ENCODE measurements around the gene TMIGD3. TPM values are rescaled to one million over a fixed set of nuclear protein-coding genes. Genes with fewer than 3 reads are reported as not detected.

The TMIGD3 gene
- total and polyA plus RNA-seq, 5 donors from 2014 or later, result not detected

DNA sequence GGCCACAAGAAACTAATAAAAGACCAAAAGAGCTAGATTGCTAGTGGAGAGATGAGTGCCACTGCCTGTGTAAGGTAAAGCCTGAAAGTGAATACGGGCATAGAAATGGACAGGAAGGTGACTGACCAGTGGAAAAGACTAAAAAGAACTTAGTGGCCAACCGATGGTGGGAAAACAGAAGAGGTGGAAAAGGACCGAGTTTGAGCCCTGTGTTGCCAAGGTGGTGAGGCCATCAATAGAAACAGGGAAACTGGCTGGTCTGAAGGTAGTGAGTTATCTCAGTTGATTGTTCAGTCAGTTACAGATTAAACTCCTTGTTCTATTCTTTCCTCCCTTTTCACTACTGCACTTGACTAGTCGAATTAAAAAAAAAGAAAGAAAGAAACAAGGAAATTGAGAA is 56.9 kb downstream of the TMIGD3 start:
- Histone ChIP-seq H3K36me3 (ENCODE audit: control insufficient read depth, insufficient read depth, low read length) (peaks cover 46% of the 10 kb centered on the region), H3K27me3 (ENCODE audit: control insufficient read depth, insufficient read depth, low read length) (no peaks in the 10 kb centered on the region), H3K4me1 (ENCODE audit: control insufficient read depth, insufficient read depth, low read length, poor library complexity, severe bottlenecking) (peaks cover 41% of the 10 kb centered on the region), H3K27ac (ENCODE audit: insufficient read depth, low read length, poor library complexity, severe bottlenecking) (no peak overlapping the region), H3K4me3 (ENCODE audit: low read depth, low read length) (peak overlapping the region; percentile 58), H3K9me3 (ENCODE audit: control insufficient read depth in 2 of 2, low read length in 2 of 2) (no peaks in the 10 kb centered on the region)
- Mint-ChIP-seq H3K36me3 (peaks cover 42% of the 10 kb centered on the region), H3K27me3 (no peaks in the 10 kb centered on the region), H3K9me3 (no peaks in the 10 kb centered on the region), H3K4me1 (peaks cover 40 to 72% (median 54%) of the 10 kb centered on the region in 4 donors), H3K27ac (peak overlapping the region; percentile 43 to 99 (median 70)), H3K4me3 (peak overlapping the region; percentile 13 to 99 (median 72))
- DNase-seq (no peak), ATAC-seq (ENCODE audit: low read depth in 2 of 2) (no peak)

DNA sequence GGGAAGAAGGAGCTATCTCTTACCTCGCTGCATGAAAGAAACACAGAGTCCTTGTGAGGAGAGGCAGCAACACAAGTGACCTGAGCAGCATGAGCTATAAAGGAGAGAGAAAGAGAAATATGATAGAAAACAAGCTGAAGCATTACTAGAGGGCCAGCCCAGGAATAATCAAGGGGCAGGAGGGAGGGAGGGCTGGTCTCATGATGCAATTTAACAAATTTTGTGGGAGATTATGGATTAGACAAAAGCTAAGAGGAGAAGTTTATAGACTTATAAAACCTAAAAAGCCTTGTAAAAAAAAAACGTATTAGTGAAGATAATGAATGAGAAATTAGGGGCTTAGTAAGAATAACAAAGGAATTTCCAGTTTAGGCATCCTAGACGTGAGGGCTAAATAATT is 59.4 kb downstream of the TMIGD3 start:
- Histone ChIP-seq H3K27ac (ENCODE audit: insufficient read depth, low read length, poor library complexity, severe bottlenecking) (no peak overlapping the region), H3K4me1 (ENCODE audit: control insufficient read depth, insufficient read depth, low read length, poor library complexity, severe bottlenecking) (peaks cover 22% of the 10 kb centered on the region), H3K4me3 (ENCODE audit: low read depth, low read length) (no peak overlapping the region), H3K36me3 (ENCODE audit: control insufficient read depth, insufficient read depth, low read length) (peaks cover 63% of the 10 kb centered on the region), H3K27me3 (ENCODE audit: control insufficient read depth, insufficient read depth, low read length) (no peaks in the 10 kb centered on the region), H3K9me3 (ENCODE audit: control insufficient read depth in 2 of 2, low read length in 2 of 2) (no peaks in the 10 kb centered on the region)
- ATAC-seq (ENCODE audit: low read depth in 2 of 2), result no peak
- Mint-ChIP-seq H3K27me3 (no peaks in the 10 kb centered on the region), H3K36me3 (peaks cover 45% of the 10 kb centered on the region), H3K4me1 (peaks cover 27 to 56% (median 38%) of the 10 kb centered on the region in 4 donors), H3K9me3 (no peaks in the 10 kb centered on the region), H3K4me3 (peak overlapping the region in 1 of 4 donors; percentile 51), H3K27ac (peak overlapping the region in 2 of 3 donors; percentile 15 to 74)
- no peak for DNase-seq

DNA sequence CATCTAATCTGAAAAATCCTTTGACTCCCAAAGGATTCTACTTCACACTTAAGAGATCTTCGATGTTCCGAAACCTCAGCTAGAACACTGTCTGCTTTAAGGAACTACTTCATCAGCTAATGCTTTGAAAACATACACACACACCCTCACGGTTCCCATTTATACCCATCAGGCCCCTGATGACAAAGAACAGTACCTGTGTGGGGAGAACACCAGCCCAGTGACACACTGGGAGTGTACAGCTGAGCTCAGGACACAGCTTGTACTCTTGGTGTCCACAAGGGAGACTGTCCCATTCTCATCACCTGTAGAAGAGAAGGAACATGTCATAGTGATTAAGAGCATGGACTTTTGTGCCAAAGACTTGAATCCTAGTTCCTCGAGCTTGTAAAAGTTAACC is 61.0 kb downstream of the TMIGD3 start:
- DNase-seq (no peak), ATAC-seq (ENCODE audit: low read depth in 2 of 2) (no peak)
- Mint-ChIP-seq H3K27ac (peak overlapping the region in 1 of 3 donors; percentile 84), H3K27me3 (no peaks in the 10 kb centered on the region), H3K4me1 (peaks cover 16 to 44% (median 28%) of the 10 kb centered on the region in 4 donors), H3K36me3 (peaks cover 50% of the 10 kb centered on the region), H3K4me3 (no peak overlapping the region), H3K9me3 (no peaks in the 10 kb centered on the region)
- Histone ChIP-seq H3K4me3 (ENCODE audit: low read depth, low read length) (no peak overlapping the region), H3K9me3 (ENCODE audit: control insufficient read depth in 2 of 2, low read length in 2 of 2) (no peaks in the 10 kb centered on the region), H3K36me3 (ENCODE audit: control insufficient read depth, insufficient read depth, low read length) (peaks cover 78% of the 10 kb centered on the region), H3K27ac (ENCODE audit: insufficient read depth, low read length, poor library complexity, severe bottlenecking) (no peak overlapping the region), H3K4me1 (ENCODE audit: control insufficient read depth, insufficient read depth, low read length, poor library complexity, severe bottlenecking) (peaks cover 10% of the 10 kb centered on the region), H3K27me3 (ENCODE audit: control insufficient read depth, insufficient read depth, low read length) (no peaks in the 10 kb centered on the region)

DNA sequence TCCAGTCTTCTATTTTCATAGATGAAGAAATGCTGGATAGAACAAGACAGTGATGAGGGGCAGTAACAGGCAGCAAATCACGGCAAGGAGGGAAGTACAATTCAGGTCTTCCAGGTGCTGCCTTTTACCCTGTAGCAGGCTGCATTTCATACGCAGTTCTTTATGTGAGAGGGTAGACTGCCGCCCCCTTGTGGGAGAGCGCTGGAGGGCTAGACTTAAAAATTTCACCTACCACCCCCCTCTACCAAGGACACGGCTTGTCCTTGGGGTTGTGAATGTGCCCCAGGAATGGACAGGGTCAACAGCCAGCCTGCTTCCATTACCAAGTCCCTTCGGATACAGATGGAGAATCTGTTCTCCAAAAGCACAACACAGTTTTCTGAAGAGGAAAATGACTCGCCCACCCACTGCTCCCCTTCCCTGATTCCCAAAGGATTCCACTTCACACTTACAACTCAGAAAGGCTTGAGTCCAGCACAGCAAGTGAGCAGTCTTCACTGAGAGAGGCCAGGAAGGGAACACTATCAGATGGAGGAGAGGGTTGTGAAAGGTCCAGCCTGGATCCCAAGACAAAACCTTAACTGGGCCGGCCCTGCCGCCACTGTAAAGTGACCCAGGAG is 61.8 kb downstream of the TMIGD3 start:
- Histone ChIP-seq H3K4me1 (ENCODE audit: control insufficient read depth, insufficient read depth, low read length, poor library complexity, severe bottlenecking) (peaks cover 7% of the 10 kb centered on the region), H3K9me3 (ENCODE audit: control insufficient read depth in 2 of 2, low read length in 2 of 2) (no peaks in the 10 kb centered on the region), H3K27me3 (ENCODE audit: control insufficient read depth, insufficient read depth, low read length) (no peaks in the 10 kb centered on the region), H3K27ac (ENCODE audit: insufficient read depth, low read length, poor library complexity, severe bottlenecking) (no peak overlapping the region), H3K4me3 (ENCODE audit: low read depth, low read length) (no peak overlapping the region), H3K36me3 (ENCODE audit: control insufficient read depth, insufficient read depth, low read length) (peaks cover 81% of the 10 kb centered on the region)
- ATAC-seq (ENCODE audit: low read depth in 2 of 2), result peak; percentile 60 to 82
- Mint-ChIP-seq H3K36me3 (peaks cover 50% of the 10 kb centered on the region), H3K9me3 (no peaks in the 10 kb centered on the region), H3K27ac (peak overlapping the region; percentile 32 to 84 (median 66)), H3K4me3 (no peak overlapping the region), H3K27me3 (no peaks in the 10 kb centered on the region), H3K4me1 (peaks cover 11 to 37% (median 22%) of the 10 kb centered on the region in 4 donors)
- peak; percentile 29 to 79 (median 64) for DNase-seq

DNA sequence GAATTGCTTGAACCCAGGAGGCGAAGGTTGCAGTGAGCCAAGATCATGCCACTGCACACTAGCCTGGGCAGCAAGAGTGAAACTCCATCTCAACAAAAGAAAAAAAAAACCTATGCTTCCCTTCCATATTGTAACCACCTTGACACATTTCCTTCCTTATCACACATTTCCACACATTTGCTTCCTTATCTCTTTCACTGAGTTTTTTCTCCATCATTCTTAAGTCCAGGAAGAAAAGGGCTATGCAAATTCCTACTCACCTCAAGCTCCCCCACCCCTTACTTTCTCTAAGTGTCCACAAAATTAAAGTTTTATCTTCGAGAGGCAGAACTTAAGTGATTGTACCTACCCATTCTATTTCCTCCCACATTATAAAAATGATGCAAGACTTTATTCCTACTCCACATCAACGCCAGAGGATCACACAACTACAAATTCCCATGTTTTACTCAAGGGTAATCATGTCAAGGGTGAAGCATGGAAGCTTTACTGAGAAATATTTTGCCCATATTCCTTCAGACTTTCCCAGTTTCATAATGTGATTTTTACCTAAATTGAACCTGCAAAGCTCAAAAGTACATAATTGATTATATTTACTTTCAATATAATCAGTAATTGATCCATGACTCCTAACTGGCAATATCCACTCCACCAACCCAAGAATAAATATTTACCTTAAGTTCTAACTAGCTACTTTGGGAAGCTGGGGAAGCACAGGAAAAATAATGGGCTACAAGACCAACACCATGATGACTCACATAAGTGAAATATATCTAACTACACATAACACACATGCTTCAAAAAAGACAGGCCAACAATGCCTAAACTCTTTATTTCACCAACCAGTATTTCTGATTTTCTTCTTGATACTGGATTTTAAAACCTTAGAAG is 63.7 kb downstream of the TMIGD3 start:
- Histone ChIP-seq H3K4me3 (ENCODE audit: low read depth, low read length) (no peak overlapping the region), H3K4me1 (ENCODE audit: control insufficient read depth, insufficient read depth, low read length, poor library complexity, severe bottlenecking) (no peaks in the 10 kb centered on the region), H3K9me3 (ENCODE audit: control insufficient read depth in 2 of 2, low read length in 2 of 2) (no peaks in the 10 kb centered on the region), H3K27ac (ENCODE audit: insufficient read depth, low read length, poor library complexity, severe bottlenecking) (peak overlapping the region; percentile 17), H3K27me3 (ENCODE audit: control insufficient read depth, insufficient read depth, low read length) (no peaks in the 10 kb centered on the region), H3K36me3 (ENCODE audit: control insufficient read depth, insufficient read depth, low read length) (peaks cover 74% of the 10 kb centered on the region)
- H3K9me3 Mint-ChIP-seq, result no peaks in the 10 kb centered on the region
- DNase-seq, result no peak
- peak overlapping the region; percentile 32 to 74 (median 72) for H3K27ac Mint-ChIP-seq
- H3K36me3 Mint-ChIP-seq, result peaks cover 41% of the 10 kb centered on the region
- ATAC-seq (ENCODE audit: low read depth in 2 of 2), result no peak
- peaks cover 4 to 22% (median 10%) of the 10 kb centered on the region in 4 donors for H3K4me1 Mint-ChIP-seq
- no peaks in the 10 kb centered on the region for H3K27me3 Mint-ChIP-seq
- H3K4me3 Mint-ChIP-seq, result no peak overlapping the region

DNA sequence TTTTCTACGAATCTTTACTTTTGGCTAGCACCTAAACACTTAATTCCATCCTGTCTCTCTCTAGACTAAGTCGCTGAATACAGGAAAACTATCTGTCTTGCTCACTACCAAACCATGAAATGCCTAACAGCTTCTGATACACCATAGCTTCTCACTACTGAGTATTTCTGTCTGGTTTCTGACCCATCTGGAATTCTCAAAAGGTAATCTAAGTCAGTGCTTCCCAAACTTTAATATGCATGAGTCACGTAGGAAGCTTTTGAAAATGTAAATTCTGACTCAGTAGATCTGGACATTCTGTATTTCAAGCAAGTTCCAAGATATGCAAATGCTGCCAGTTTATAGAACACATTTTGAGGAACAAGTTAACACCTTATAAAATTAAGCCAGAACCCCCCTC is 66.7 kb downstream of the TMIGD3 start:
- Mint-ChIP-seq H3K4me1 (peaks cover 0 to 11% (median 3%) of the 10 kb centered on the region in 4 donors), H3K4me3 (no peak overlapping the region), H3K27me3 (no peaks in the 10 kb centered on the region), H3K9me3 (no peaks in the 10 kb centered on the region), H3K27ac (peak overlapping the region in 2 of 3 donors; percentile 76 to 82), H3K36me3 (peaks cover 22% of the 10 kb centered on the region)
- H3K36me3 ChIP-seq (ENCODE audit: control insufficient read depth, insufficient read depth, low read length), result peaks cover 44% of the 10 kb centered on the region
- no peak for ATAC-seq (ENCODE audit: low read depth in 2 of 2)
- no peak overlapping the region for H3K4me3 ChIP-seq (ENCODE audit: low read depth, low read length)
- no peak overlapping the region for H3K27ac ChIP-seq (ENCODE audit: insufficient read depth, low read length, poor library complexity, severe bottlenecking)
- no peaks in the 10 kb centered on the region for H3K27me3 ChIP-seq (ENCODE audit: control insufficient read depth, insufficient read depth, low read length)
- DNase-seq, result no peak
- H3K9me3 ChIP-seq (ENCODE audit: control insufficient read depth in 2 of 2, low read length in 2 of 2), result no peaks in the 10 kb centered on the region
- no peaks in the 10 kb centered on the region for H3K4me1 ChIP-seq (ENCODE audit: control insufficient read depth, insufficient read depth, low read length, poor library complexity, severe bottlenecking)

Measured in CD4-positive, CD25-positive, alpha-beta regulatory T cell (primary cell).